PC-3 (cell line): ENCODE results near the gene NSUN3. TPM values are rescaled to one million over a fixed set of nuclear protein-coding genes. Genes with fewer than 3 reads are reported as not detected.

Experiments
- ATAC-seq: fragments of 200-7000 bp; cut with Tn5 transposase; 2 replicates; pipeline ENCODE4 v1.9.1; 2020; ENCODE audit warnings: mild to moderate bottlenecking, moderate library complexity
- BruUV-seq: library from RNA; stranded (reverse); fragments of 400-500 nt; replicated peaks from 2 replicates; lab custom pipeline; 2021; lab: Mats Ljungman, UMichigan
- CTCF ChIA-PET: fragments of 300-600 bp; sonication (Branson Sonifier 250); formaldehyde crosslinking; loops from one replicate; lab custom pipeline; 2022; ENCODE audit warnings: antibody characterized with exemption; lab: Charles Lee
- POLR2A ChIA-PET: fragments of 300-600 bp; sonication (Branson Sonifier 250); formaldehyde crosslinking; loops from one replicate; lab custom pipeline; 2022; ENCODE audit warnings: antibody characterized with exemption; ENCODE audit not compliant: unreplicated experiment; lab: Charles Lee
- DNase-seq: peaks from one replicate; pipeline ENCODE4 v3.0.0-alpha.2; 2015
- H2AFZ ChIP-seq: fragments of 300-600 bp; sonication (generic); 2 replicates; pipeline ENCODE4 v1.6.0; 2016; ENCODE audit warnings: antibody characterized with exemption, low read length
- H3F3A ChIP-seq: fragments of 300-600 bp; sonication (generic); one replicate; pipeline ENCODE4 v1.6.0; 2017; ENCODE audit warnings: antibody characterized with exemption, low read length, control low read depth, mild to moderate bottlenecking; ENCODE audit not compliant: unreplicated experiment
- H3K27ac ChIP-seq: fragments of 300-600 bp; sonication (generic); 2 replicates; pipeline ENCODE4 v1.5.1; 2016; ENCODE audit warnings: mild to moderate bottlenecking, low read length
- H3K27me3 ChIP-seq: fragments of 300-600 bp; sonication (generic); 2 replicates; pipeline ENCODE4 v1.6.1; 2016; ENCODE audit warnings: low read length, mixed read lengths
- H3K36me3 ChIP-seq: fragments of 300-600 bp; sonication (generic); 2 replicates; pipeline ENCODE4 v1.6.1; 2016; ENCODE audit warnings: low read depth, mixed run types, low read length, mixed read lengths
- H3K4me1 ChIP-seq: fragments of 300-600 bp; sonication (generic); 2 replicates; pipeline ENCODE4 v1.5.1; 2016; ENCODE audit warnings: low read length; ENCODE audit not compliant: insufficient read depth
- H3K4me2 ChIP-seq: fragments of 300-600 bp; sonication (generic); 2 replicates; pipeline ENCODE4 v1.6.0; 2016; ENCODE audit warnings: low read length
- H3K4me3 ChIP-seq: fragments of 300-600 bp; sonication (generic); 2 replicates; pipeline ENCODE4 v1.5.1; 2016; ENCODE audit warnings: mild to moderate bottlenecking, low read length, mixed read lengths
- H3K79me2 ChIP-seq: fragments of 300-600 bp; sonication (generic); 2 replicates; pipeline ENCODE4 v1.6.1; 2017; ENCODE audit warnings: low read length, mixed read lengths
- H3K9ac ChIP-seq: fragments of 300-600 bp; sonication (generic); 2 replicates; pipeline ENCODE4 v1.6.0; 2016; ENCODE audit warnings: mild to moderate bottlenecking, low read length
- H3K9me2 ChIP-seq: fragments of 300-600 bp; sonication (generic); replicated peaks from 2 replicates; pipeline ENCODE4 v1.6.1; 2016; ENCODE audit warnings: mixed run types, low read length, mixed read lengths
- H3K9me3 ChIP-seq: fragments of 300-600 bp; sonication (generic); 2 replicates; pipeline ENCODE4 v1.6.1; 2016; ENCODE audit warnings: low read length, mixed read lengths
- H4K20me1 ChIP-seq: fragments of 300-600 bp; sonication (generic); 2 replicates; pipeline ENCODE4 v1.6.1; 2016; ENCODE audit warnings: low read length, mixed read lengths
- EZH2 ChIP-seq: fragments of 300-600 bp; sonication (generic); IDR thresholded peaks from one replicate; pipeline ENCODE4 v1.6.1; 2017; ENCODE audit warnings: antibody characterized with exemption, mild to moderate bottlenecking, low read length; ENCODE audit not compliant: unreplicated experiment
- EZH2phosphoT487 ChIP-seq: fragments of 300-600 bp; sonication (generic); IDR thresholded peaks from 2 replicates; pipeline ENCODE4 v1.6.1; 2018; ENCODE audit warnings: mild to moderate bottlenecking, antibody characterized with exemption, low read length, borderline replicate concordance
- intact Hi-C: fragments of 100-400 bp; cut with micrococcal nuclease; formaldehyde crosslinking; loops from 2 replicates; pipeline ENCODE4 v1.9.0; 2023
- total RNA-seq: library from RNA; depleted of rRNA; stranded (reverse); fragments of >200 nt; gene quantifications from 2 replicates; pipeline ENCODE4 v1.2.3, GENCODE V29; 2014
- TF ChIP-seq, protein P1 (sequence below): fragments of 300-600 bp; sonication (generic); conservative IDR thresholded peaks from 2 replicates; pipeline ENCODE4 v1.5.1; 2017; ENCODE audit warnings: antibody characterized with exemption, low read depth, mild to moderate bottlenecking, low read length

The NSUN3 gene
- total RNA-seq, 1 experiment from 2014 or later, result 4.4 TPM

DNA sequence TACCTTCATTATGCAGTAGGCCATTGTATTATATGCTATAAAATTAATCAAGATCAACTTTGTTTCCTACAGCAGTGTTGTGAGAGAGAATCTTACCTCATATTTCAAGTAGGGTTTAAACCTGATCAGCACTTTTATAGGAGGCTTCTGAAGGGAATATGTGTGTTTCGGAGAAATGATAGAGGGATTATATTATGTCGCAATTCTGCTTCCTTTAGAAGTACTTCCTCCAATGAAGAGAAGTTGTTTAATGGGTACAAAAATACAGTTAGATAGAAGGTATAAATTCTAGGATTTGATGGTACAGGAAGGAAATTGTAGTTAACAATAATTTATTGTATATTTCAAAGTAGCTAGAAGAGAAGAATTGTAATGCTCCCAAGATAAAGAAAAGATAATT lies 54.9 kb downstream of the NSUN3 start:
- Histone ChIP-seq H3K36me3 (no peaks in the 10 kb centered on the region), H3K27me3 (no peaks in the 10 kb centered on the region), H3K9me2 (no peaks in the 10 kb centered on the region), H3F3A (no peaks in the 10 kb centered on the region), H3K9me3 (no peaks in the 10 kb centered on the region), H3K4me1 (no peaks in the 10 kb centered on the region), H3K4me2 (no peak overlapping the region), H3K9ac (no peak overlapping the region), H3K79me2 (no peaks in the 10 kb centered on the region), H4K20me1 (no peaks in the 10 kb centered on the region), H2AFZ (no peak overlapping the region), H3K4me3 (no peak overlapping the region), H3K27ac (no peak overlapping the region)
- DNase-seq, result no peak
- ChIA-PET POLR2A (no interaction called here), CTCF (no interaction called here)
- no TSS peak for BruUV-seq
- ATAC-seq, result no peak
- TF ChIP-seq, protein P1, sequence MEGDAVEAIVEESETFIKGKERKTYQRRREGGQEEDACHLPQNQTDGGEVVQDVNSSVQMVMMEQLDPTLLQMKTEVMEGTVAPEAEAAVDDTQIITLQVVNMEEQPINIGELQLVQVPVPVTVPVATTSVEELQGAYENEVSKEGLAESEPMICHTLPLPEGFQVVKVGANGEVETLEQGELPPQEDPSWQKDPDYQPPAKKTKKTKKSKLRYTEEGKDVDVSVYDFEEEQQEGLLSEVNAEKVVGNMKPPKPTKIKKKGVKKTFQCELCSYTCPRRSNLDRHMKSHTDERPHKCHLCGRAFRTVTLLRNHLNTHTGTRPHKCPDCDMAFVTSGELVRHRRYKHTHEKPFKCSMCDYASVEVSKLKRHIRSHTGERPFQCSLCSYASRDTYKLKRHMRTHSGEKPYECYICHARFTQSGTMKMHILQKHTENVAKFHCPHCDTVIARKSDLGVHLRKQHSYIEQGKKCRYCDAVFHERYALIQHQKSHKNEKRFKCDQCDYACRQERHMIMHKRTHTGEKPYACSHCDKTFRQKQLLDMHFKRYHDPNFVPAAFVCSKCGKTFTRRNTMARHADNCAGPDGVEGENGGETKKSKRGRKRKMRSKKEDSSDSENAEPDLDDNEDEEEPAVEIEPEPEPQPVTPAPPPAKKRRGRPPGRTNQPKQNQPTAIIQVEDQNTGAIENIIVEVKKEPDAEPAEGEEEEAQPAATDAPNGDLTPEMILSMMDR, result no peak
- no peak for TF ChIP-seq EZH2phosphoT487
- no peak for TF ChIP-seq EZH2
- intact Hi-C loops, result loop anchor here (5.0 kb wide), 3 partner anchors 40 to 600 kb away; no protein-coding TSS in a partner anchor

DNA sequence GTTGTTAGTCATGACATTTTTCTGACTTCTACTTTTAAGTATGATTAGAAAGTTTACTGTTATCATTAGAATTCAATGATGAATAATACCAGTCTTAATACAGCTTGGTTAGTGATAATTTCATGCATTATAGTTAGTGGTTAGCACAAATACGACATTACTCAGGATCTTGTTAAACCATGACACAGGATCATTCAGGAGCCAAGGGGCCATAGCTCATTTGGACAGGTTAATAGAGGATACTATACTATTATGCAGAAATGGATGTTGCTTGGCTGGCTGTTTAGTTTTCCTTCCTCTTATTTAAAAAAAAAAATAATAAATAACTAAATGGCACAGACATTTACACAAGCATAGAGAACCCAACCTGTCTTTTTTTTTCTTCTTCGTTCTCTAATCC lies 55.5 kb downstream of the NSUN3 start:
- peak; percentile 60; the same call in 1 of the 2 replicates for ATAC-seq
- intact Hi-C loops, result loop anchor here (5.0 kb wide), 3 partner anchors 39 to 599 kb away; no protein-coding TSS in a partner anchor
- Histone ChIP-seq H4K20me1 (no peaks in the 10 kb centered on the region), H3K27ac (no peak overlapping the region), H3K27me3 (no peaks in the 10 kb centered on the region), H3K9ac (no peak overlapping the region), H3K4me1 (no peaks in the 10 kb centered on the region), H3K36me3 (no peaks in the 10 kb centered on the region), H3K79me2 (no peaks in the 10 kb centered on the region), H3K9me3 (no peaks in the 10 kb centered on the region), H3F3A (no peaks in the 10 kb centered on the region), H3K9me2 (no peaks in the 10 kb centered on the region), H3K4me2 (no peak overlapping the region), H2AFZ (no peak overlapping the region), H3K4me3 (no peak overlapping the region)
- DNase-seq, result no peak
- BruUV-seq, result no TSS peak
- ChIA-PET POLR2A (no interaction called here), CTCF (no interaction called here)
- TF ChIP-seq, protein P1, result no peak
- TF ChIP-seq EZH2 (no peak), EZH2phosphoT487 (no peak)

DNA sequence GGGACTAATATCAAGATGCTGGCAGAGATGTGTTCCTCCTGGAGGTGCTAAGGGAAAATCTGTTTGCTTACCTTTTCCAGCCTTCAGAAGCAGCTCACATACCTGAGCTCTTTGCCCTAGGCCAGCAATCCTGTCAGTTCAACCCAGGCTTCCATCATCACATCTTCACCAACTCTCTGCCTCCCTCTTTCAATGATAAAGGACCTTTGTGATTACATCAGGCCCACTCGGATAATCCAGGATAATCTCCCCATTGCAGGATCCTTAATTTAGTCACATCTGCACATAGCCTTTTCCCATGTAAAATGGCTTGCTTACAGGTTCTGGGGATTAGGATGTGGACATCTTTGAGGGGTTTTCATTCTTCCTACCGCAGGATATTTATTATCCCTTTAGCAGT lies 58.3 kb downstream of the NSUN3 start:
- H4K20me1 ChIP-seq, result no peaks in the 10 kb centered on the region
- H3K27me3 ChIP-seq, result no peaks in the 10 kb centered on the region
- no peak overlapping the region for H2AFZ ChIP-seq
- no peak for DNase-seq
- no TSS peak for BruUV-seq
- H3F3A ChIP-seq, result no peaks in the 10 kb centered on the region
- no peak overlapping the region for H3K9ac ChIP-seq
- no peaks in the 10 kb centered on the region for H3K9me3 ChIP-seq
- H3K9me2 ChIP-seq, result no peaks in the 10 kb centered on the region
- no peak for ATAC-seq
- no peak overlapping the region for H3K4me3 ChIP-seq
- CTCF ChIA-PET, result no interaction called here
- TF ChIP-seq EZH2, result no peak
- TF ChIP-seq, protein P1, result no peak
- no peak for TF ChIP-seq EZH2phosphoT487
- H3K79me2 ChIP-seq, result no peaks in the 10 kb centered on the region
- H3K36me3 ChIP-seq, result no peaks in the 10 kb centered on the region
- intact Hi-C loops, result no loop called here
- H3K4me2 ChIP-seq, result no peak overlapping the region
- H3K27ac ChIP-seq, result no peak overlapping the region
- H3K4me1 ChIP-seq, result no peaks in the 10 kb centered on the region
- POLR2A ChIA-PET, result interaction anchor here (0.5 kb wide), 1 partner anchor 9 kb away, joined by 5 read pairs; no protein-coding TSS in a partner anchor
